ENCODE data around the gene EIF3L.

The EIF3L gene

GRCh38 chr22:37906364-37907008 lies 57.3 kb downstream of the EIF3L start:
- DNase-seq: peak; percentile 12

- DNase-seq: no peak
These were observed 58.1 kb downstream of the EIF3L start for GRCh38 chr22:37907036-37907954.

- no peak for DNase-seq
These were observed 60.5 kb downstream of the EIF3L start for GRCh38 chr22:37909766-37910165.

- no peak for DNase-seq
These were observed 61.9 kb downstream of the EIF3L start for GRCh38 chr22:37910890-37911672.

- DNase-seq: no peak
These were observed 62.5 kb downstream of the EIF3L start for GRCh38 chr22:37911697-37912096.

GRCh38 chr22:37912171-37912570 lies 63.0 kb downstream of the EIF3L start:
- DNase-seq: no peak

GRCh38 chr22:37913233-37913721 lies 64.1 kb downstream of the EIF3L start:
- DNase-seq: no peak

GRCh38 chr22:37916311-37916710 lies 67.1 kb downstream of the EIF3L start:
- DNase-seq: no peak

- no peak for DNase-seq
These were observed 68.8 kb downstream of the EIF3L start for GRCh38 chr22:37917874-37918548.

- no peak for DNase-seq
These were observed 69.5 kb downstream of the EIF3L start for GRCh38 chr22:37918580-37919270.

- DNase-seq: no peak
These were observed 70.9 kb downstream of the EIF3L start for GRCh38 chr22:37920126-37920525.

GRCh38 chr22:37922191-37922590 lies 73.0 kb downstream of the EIF3L start:
- DNase-seq: no peak

- no peak for DNase-seq
These were observed 74.7 kb downstream of the EIF3L start for GRCh38 chr22:37923927-37924326.

GRCh38 chr22:37924386-37925065 lies 75.3 kb downstream of the EIF3L start:
- DNase-seq: no peak

GRCh38 chr22:37925330-37925729 lies 76.1 kb downstream of the EIF3L start:
- no peak for DNase-seq

GRCh38 chr22:37925767-37926166 lies 76.5 kb downstream of the EIF3L start:
- DNase-seq: no peak

- no peak for DNase-seq
These were observed 77.1 kb downstream of the EIF3L start for GRCh38 chr22:37926358-37926757.

- no peak for DNase-seq
These were observed 77.8 kb downstream of the EIF3L start for GRCh38 chr22:37926771-37927636.

- DNase-seq: no peak
These were observed 78.4 kb downstream of the EIF3L start for GRCh38 chr22:37927637-37927936.

GRCh38 chr22:37929390-37929789 lies 80.2 kb downstream of the EIF3L start:
- DNase-seq: no peak
